Inferior parietal cortex (tissue), 1 donor: ENCODE data around the gene FETUB.

ENCODE experiments used
- DNase-seq: peaks from one replicate; pipeline ENCODE4 v3.0.0-alpha.2; 2016; ENCODE audit errors: extremely low spot score

FETUB gene

DNA sequence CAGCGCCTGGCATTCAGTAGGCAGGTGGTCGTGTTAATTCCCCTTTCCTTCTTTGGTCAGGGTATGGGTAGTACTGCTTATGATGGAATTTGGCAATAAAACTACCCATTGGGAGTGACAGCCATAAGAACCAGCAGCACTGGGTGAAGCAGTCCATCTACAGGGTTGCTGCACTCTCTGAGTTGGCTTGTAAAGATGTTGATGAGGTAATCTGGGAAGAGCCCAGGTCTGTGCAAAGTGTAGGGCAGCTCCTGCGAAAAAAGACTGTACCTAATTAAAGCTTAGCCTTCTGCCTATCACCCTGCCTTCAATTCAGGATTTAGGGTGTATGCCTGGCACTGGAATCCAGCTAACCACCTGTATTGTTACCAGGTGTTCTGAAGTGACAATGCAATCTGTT is 4.7 kb upstream of the FETUB start:
- no peak for DNase-seq

GRCh38 chr3:186636536-186636935 is 3.7 kb upstream of the FETUB start:
- DNase-seq = no peak

DNA sequence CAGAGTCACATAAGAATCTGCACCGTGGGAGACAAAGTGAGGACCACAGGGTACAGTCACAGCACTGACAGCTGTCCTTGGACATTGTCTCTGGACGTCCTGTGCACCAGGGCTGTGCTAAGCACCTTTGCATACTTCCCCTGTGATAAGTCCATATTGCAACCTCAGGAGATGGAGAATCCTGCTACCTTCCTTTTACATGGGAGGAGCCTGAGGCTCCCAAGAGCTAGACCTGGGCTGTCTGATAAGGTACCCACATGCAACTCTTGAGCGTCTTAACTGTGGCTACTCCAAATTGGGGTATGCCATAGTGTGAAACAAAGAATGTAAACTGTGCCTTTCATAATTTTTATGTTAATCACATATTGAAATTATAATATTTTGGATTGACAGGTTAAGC is 2.5 kb upstream of the FETUB start:
- DNase-seq = no peak

- DNase-seq = no peak
Measured at GRCh38 chr3:186638259-186638658, 1.9 kb upstream of the FETUB start.

DNA sequence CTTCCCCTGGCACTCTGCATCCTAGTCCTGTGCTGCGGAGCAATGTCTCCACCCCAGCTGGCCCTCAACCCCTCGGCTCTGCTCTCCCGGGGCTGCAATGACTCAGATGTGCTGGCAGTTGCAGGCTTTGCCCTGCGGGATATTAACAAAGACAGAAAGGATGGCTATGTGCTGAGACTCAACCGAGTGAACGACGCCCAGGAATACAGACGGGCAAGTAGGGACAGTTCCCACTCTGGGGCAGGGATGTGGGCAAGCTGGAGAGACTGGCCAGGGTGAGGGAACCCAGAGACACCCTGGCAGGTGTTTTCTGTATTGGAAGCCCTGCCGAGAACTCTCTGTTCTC is 247 bp downstream of the FETUB start:
- DNase-seq = no peak

DNA sequence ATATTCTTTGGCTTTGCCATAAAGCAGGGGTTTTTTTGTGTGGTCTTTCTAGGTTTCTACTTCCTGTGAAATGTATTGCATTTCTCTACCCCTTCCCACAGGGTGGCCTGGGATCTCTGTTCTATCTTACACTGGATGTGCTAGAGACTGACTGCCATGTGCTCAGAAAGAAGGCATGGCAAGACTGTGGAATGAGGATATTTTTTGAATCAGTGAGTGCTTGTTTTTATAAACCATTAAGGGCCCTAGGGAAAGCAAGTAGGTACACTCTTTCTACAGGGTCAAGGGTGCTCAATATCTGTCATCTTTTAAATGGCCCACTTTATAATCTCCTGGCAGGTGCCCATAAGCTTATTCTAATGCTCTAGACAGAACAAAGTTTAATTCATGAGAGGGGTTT is 730 bp downstream of the FETUB start:
- no peak for DNase-seq

- DNase-seq = no peak
Measured at GRCh38 chr3:186642014-186642413, 1.8 kb downstream of the FETUB start.

- no peak for DNase-seq
Measured at GRCh38 chr3:186643493-186643892, 3.3 kb downstream of the FETUB start.

GRCh38 chr3:186644683-186645082 is 4.5 kb downstream of the FETUB start:
- DNase-seq = no peak

DNA sequence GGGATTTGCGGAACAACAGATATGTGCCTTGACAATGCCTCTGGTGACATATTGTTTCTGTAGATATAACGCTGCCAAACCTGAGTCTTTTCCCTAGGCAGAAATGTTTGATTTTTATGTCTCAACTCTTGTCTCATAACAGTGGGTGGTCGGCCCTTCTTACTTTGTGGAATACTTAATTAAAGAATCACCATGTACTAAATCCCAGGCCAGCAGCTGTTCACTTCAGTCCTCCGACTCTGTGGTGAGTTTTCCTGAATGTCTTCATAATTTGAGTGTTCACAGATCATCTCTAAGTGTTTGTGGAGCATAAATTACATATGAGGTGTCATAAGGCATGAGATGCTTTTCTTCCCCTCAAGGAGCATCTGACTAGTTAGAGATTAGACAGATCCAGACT is 5.9 kb downstream of the FETUB start:
- no peak for DNase-seq

DNA sequence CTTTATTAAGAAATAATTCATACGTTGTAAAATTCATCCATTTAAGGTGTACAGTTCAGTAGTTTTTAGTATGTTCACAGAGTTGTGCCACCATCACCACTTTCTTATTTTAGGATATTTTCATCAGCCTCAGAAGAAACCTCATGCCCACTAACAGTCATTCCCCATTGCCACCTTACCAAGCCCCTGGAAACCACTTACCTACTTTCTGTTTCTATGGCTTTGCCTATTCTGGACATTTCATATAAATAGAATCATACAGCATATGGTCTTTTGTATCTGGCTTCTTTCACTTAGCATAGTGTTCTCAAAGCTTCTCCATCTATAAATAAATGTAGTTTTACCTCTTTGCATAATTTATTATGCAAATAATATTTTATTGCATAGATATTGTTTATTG is 6.6 kb downstream of the FETUB start:
- DNase-seq = no peak

GRCh38 chr3:186648851-186649250 is 8.7 kb downstream of the FETUB start:
- DNase-seq = no peak

- no peak for DNase-seq
Measured at GRCh38 chr3:186651678-186652215, 11.5 kb downstream of the FETUB start.

DNA sequence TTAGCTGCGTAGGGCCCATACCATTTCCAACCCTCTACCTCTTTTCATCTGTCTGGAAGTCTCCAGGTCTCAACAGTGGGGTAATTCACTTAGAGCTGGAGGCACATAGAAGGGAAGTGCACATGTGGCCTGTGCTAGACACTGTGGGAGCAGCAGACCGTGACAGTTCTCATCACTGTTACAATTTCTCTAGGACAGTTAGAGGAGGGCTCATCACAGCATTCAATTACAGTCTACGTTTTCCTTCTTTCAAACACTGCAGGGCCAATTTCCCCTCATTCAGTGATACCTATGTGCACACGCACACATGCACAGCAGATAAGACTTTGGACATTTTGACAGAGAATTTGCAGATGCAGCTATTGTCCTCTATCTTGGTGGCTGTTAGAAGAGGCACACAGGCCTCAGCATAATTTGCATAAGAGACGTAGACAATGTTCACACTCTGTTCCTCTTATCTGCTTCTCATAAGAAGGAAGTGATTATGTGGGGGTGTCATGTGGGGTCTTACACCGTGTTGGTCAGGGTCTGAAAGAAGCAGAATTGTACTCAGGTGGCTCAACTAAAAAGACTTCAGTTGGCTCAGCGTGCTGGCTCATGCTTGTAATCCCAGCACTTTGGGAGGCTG is 13.0 kb downstream of the FETUB start:
- DNase-seq = no peak

- DNase-seq = no peak
Measured at GRCh38 chr3:186653984-186654383, 13.8 kb downstream of the FETUB start.

DNA sequence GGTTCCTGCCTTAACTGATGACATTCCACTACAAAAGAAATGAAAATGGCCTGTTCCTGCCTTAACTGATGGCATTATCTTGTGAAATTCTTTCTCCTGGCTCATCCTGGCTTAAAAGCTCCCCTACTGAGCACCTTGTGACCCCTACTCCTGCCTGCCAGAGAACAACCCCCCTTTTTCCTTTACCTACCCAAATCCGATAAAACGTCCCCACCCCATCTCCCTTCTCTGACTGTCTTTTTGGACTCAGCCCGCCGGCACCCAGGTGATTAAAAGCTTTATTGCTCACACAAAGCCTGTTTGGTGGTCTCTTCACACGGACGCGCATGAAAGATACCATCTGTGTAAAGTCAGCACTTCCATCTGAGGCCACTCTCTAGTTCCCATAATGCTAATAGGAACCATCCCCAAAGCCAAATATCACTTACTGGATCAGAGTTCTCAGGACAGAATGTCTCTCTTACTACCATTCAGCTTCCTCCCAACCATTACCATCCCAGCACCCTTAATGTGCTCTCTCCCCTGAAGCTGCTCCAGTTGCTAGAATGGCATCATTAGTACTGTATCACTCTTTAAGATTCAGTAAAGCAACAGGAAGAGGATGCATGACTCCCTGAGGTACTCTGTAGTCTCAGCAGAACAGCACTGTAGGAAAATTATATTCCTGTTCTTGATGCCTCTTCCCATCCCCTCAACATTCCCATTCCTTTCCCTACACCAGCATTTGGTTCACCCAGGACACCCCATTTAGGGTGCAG is 23.3 kb downstream of the FETUB start:
- no peak for DNase-seq

DNA sequence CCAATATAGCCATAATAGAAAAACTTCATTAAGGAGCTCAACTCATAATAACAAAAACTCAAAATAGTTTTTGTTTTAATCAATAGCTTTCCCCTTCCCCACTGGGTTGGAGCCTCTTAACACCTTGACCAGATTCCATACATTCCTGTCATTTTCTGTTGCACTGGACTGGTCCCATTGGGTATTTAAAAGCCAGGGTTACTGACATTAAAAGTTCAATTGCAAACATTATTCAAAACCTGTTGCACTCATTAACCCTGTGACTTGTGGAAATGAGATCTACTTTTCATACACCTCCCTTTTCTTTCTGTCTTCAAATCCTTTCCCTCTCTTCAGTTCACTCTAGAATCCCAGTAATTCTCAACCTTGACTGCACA is 23.9 kb downstream of the FETUB start:
- no peak for DNase-seq

GRCh38 chr3:186664506-186664905 is 24.3 kb downstream of the FETUB start:
- DNase-seq = no peak

- DNase-seq = no peak
Measured at GRCh38 chr3:186665625-186666188, 25.5 kb downstream of the FETUB start, which contains the start of gene HRG. HRG (plus strand) TSS chr3:186666014; CDS start chr3:186666032, 18 bp downstream.

DNA sequence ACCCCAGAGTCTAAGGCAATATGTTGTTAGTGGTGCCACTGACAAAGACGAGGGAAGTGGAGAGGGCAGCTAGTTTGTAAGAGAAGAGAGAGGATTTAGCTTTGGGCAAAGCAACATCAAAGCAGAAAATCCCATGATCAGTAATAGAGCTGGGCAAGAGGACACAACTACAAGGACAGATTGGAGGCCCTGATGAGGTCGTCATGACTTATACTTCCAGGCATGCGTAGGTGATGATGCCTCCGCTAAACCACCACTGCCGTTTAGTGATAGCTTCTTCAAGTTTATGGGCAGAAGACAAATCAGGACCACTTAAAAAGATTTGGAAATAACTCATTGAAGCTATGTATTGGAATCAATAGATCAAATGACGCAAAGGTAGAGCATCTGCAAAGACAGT is 28.2 kb downstream of the FETUB start:
- DNase-seq = no peak

DNA sequence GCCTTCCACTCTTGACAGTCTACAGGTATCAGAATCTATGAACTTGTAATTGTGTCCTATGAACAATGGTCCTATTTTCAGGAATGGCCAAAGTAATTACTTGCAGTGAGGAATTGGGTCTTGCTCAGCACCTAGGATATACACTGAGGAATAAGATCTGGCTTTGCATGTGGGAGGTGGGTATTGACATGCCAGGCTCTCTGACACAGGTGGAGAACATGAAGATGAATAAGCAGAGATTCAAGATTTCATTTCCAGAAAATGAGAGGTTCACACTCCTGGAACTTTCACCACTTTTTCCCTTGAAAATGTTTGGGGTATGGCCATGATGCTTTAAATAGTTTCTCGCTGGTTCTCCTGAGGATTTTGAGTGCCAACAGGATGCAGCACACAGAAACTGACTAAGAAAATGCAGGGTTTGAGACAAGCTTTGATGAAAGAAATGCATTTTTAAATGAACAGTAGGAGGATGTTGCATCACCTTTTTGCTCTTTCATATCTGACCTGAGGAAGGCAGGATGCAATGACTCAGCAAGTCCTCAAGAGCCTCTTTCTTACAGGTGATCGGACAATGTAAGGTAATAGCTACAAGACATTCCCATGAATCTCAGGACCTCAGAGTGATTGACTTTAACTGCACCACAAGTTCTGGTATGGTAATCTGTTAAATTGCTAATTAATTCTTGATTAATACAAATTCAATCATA is 29.3 kb downstream of the FETUB start:
- DNase-seq = no peak

- no peak for DNase-seq
Measured at GRCh38 chr3:186670155-186670554, 30.0 kb downstream of the FETUB start.
